ENCODE measurements around the gene CBARP.
"Not testable (repeated sequence)": the region's sequence is repeated elsewhere in the genome, so short reads cannot be mapped to it uniquely, and the experiment has no call there.

Gene CBARP

DNA sequence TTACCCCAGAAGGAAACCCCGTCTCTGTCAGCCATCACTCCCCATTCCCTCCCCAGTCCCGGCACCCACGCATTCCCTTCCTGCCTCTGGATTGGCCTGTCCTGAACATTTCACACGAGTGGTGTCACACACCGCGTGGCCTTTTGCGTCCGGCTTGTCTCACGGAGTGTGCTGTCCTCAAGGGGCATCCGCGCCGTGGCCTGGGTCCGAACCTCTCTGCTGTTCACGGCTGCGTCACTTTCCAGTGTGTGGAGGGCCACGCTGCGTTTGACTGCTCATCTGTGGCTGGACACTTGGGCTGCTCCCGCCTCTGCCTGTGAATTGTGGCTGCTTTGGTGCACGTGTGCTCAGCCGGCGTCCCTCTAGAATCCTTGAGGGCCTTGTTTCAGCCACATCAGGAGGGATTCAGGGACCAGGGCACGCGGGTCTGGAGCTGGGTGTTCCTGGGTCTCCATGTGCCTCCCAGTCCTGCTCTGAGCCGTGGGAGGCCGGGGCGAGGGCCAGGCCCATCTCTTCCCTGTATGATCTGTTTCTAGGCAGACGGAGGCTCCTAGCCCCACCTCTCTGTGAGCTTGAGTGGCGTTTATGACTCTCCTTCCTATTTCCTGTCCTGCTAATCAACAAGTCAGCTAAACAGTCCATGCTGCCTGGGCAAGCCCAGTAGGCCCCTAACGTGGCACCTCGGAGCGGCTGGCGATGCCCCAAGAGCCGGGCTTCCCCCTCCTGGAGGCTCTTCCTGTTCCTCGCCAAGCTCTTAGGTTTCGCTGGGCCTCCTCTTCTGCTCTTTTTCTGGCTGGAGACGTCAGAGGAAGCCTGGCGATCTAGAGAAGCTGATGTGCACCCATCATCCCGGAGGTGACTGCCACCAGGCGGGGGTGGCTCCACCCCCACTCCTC lies 24.2 kb downstream of the CBARP start:
- no peak for DNase-seq (ENCODE audit: low read depth)

DNA sequence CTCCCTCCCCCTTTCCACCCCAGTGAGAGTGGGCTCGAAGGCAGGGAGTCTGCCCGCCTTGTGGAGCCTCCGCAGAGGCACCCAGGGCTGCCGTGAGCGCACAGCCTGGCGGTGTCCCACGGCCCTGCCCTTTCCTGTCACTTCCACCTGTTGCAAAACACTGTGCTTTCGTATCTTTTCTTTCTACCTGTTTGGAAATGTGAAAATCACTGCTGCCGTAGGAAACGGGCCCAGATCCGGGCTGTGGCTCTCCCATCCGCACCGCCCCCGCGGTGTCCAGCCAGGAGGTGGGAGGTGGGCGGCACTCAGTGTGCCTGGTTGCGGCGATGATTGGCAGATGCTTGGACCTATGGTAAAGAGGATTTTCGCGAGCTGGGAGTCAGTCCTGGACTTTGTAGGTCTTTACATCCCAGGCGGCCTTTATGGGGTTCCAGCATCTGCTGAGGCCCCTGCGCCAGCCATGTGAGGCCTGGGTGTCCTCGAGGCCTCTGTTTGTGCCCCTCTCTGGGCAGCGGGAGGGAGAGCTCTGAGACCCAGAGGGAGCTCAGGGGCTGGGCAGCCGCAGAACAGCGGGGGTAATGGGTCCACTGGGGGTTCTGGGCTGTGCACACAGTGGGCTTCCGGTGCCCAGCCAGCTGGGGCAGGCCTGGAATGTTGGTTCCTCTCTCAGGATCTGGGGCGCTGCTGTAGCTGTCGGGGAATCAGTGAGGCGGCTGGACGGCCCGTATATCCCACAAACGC lies 26.1 kb downstream of the CBARP start:
- no peak for DNase-seq (ENCODE audit: low read depth)

DNA sequence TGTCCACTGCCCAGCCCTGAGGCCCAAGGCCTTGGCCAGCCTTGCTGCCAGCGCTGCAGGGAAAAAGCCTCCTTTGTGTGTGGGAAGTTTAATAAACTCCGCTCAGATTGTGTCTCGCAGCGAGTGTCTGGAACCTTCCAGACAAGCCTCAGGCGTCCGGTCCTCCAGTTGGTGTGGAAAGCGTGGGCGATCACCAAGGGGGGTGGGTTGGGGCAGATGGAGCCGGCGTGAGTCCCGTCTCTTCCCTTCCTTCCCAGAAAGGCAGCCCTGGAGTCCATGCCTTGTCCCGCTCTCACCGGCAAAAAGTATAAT lies 27.6 kb downstream of the CBARP start:
- no peak for DNase-seq (ENCODE audit: low read depth)

DNA sequence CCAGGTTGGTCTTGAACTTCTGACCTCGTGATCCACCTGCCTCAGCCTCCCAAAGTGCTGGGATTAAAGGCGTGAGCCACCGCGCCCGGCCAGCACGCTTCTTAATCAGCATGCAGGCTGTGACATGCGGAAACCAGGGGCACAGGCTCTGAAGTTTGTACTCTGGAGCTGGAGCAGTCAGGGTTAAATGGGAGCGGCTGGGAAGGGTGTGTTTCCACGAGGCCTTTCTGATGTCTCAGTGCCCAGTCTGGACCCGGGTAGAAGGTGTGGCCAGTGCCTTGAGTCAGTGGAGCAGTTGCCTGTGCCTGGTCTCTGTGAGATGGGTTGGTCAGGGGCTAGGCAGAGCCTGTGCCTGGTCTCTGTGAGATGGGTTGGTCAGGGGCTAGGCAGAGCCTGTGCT lies 29.0 kb downstream of the CBARP start:
- DNase-seq (ENCODE audit: low read depth) = not testable (repeated sequence)

DNA sequence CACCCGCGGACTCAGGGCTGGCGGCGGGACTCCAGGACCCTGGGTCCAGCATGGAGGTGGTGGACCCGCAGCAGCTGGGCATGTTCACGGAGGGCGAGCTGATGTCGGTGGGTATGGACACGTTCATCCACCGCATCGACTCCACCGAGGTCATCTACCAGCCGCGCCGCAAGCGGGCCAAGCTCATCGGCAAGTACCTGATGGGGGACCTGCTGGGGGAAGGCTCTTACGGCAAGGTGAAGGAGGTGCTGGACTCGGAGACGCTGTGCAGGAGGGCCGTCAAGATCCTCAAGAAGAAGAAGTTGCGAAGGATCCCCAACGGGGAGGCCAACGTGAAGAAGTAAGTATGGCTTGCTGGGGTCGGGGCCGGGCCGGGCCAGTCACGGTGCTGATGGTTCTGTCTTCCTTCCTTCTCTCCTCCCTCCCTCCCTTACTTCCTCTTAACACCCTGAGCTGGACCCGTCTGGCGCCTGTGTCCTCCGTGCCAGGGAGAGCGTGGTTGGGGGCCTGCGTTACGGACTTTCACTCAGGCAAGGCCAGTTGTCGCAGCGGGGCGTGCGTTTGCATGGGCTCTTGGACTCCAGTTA lies 30.8 kb downstream of the CBARP start:
- DNase-seq (ENCODE audit: low read depth) = no peak

DNA sequence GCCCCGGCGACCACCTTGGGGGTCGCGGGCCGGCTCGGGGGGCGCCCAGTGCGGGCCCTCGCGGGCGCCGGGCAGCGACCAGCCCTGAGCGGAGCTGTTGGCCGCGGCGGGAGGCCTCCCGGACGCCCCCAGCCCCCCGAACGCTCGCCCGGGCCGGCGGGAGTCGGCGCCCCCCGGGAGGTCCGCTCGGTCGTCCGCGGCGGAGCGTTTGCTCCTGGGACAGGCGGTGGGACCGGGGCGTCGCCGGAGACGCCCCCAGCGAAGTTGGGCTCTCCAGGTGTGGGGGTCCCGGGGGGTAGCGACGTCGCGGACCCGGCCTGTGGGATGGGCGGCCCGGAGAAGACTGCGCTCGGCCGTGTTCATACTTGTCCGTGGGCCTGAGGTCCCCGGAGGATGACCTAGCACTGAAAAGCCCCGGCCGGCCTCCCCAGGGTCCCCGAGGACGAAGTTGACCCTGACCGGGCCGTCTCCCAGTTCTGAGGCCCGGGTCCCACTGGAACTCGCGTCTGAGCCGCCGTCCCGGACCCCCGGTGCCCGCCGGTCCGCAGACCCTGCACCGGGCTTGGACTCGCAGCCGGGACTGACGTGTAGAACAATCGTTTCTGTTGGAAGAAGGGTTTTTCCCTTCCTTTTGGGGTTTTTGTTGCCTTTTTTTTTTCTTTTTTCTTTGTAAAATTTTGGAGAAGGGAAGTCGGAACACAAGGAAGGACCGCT lies 31.5 kb downstream of the CBARP start:
- DNase-seq (ENCODE audit: low read depth) = no peak

DNA sequence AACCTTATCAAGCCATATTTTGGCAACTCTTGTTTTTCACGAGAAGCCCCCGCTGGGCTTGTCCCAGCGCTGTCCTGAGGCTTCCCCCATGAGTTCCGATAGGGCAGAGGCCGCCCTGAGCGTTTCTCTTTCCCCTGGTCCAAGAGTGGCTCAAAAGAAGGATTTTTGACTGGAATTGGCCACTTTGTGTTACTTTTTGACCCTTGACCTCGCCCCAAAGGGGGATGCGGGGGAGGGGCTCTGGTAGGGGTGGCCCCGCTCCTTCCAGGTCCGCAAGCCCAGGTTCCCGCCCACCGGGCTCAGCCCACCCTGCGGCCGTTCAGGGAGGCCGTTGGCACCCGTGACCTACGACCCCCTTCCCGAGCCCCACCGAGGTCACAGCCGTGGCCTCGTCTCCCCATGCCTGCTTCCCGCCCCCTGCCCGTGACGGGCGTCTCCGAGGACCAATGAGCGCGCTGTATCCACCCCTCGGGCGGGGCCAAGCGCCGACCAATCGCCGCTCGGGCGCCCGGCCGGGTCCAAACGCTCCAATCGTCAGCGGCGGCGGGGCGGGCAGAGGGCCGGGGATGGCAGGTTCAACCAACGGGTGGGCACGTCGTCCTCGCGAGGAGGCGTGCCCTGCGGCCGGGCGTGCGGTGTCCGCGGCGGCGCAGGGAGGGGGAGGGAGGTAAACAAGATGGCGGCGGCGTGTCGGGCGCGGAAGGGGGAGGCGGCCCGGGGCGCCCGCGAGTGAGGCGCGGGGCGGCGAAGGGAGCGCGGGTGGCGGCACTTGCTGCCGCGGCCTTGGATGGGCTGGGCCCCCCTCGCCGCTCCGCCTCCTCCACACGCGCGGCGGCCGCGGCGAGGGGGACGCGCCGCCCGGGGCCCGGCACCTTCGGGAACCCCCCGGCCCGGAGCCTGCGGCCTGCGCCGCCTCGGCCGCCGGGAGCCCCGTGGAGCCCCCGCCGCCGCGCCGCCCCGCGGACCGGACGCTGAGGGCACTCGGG lies 32.4 kb downstream of the CBARP start, which contains the start of gene STK11:
STK11 (plus strand) TSS at position 665 of the 986 bp plus-strand sequence. CDS start 1,136 bp downstream, outside the sequence.
- peak; percentile 99 for DNase-seq (ENCODE audit: low read depth)

DNA sequence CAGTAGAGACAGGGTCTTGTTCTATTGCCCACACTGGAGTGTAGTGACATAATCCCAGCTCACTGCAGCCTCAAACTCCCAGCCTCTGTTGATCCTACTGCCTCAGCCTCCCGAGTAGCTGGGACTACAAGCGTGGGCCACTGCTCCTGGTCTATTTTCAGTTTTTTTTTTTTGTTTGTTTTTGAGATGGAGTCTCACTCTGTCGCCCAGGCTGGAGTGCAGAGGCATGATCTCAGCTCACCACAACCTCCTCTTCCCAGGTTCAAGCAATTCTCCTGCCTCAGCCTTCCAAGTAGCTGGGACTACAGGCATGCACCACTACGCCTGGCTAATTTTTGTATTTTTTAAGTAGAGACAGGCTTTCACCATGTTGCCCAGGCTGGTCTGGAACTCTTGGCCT lies 37.2 kb downstream of the CBARP start:
- not testable (repeated sequence) for DNase-seq (ENCODE audit: low read depth)

DNA sequence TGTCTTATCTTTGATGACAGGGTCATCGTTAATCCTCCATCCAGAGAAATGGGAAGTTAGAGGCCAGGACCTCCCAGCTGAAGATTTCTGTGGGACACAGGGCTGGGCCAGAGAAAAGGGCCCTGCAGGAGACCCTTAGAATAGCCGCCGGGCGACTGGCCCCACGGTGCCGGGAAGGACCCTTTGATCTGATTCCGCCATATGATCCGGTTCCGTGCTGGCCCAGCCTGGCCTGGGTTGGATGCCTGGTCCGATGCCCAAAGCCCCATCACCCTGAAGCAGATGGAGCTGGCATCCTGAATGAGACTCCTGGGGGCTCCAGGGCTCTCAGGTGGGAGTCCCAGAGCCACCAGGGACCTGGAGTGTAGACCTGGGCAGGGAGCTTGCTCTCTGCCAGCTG lies 38.3 kb downstream of the CBARP start:
- no peak for DNase-seq (ENCODE audit: low read depth)

DNA sequence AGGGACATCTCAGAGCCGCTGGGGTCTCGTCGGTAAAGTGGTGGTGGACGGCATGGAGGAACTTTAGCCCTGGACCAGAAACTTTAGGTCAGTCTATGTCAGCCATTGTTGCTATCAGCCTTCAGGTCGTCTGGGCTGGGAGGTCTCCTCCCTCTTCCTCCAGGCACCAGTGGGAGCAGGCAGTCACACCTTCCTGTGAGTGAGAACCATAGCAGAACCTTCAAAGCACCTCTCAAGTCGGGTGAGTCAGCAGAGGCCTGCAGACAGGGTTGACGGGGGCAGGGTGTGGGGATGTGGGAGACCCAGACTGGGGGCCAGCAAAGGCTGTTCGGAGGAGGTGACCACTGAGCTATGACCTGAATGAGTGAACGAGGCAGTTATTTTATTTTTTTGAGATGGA lies 48.4 kb downstream of the CBARP start:
- no peak for DNase-seq (ENCODE audit: low read depth)

DNA sequence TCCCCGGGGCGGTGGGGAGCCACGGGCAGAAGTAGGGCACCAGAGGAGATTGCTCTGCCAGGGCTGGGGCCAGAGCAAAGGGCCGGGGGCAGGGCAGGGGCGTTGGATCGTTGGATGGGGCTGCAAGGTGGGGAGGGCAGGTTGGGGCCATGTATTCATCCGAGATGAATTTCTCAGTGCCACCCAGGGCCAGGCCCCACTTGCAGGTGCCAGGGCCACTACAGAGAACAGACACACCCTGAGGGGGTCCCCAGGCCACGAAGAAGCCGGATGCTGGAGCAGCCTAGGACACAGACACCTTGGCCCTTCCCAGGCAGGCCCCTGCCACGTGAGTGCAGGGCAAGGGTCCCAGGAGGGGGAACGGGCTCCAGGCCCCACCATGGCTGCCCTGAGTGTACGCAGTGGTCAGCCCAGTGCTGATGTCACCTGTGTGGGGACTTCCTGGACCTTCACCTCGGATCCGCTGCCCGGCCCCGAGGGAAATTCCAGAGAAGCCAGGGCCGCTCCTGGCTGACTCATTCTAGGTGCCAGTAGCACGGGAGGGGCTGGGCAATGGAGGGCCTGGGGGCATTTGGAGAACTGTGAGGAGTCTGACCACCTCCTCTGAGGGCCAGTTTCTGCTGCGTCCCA lies 54.1 kb downstream of the CBARP start:
- no peak for DNase-seq (ENCODE audit: low read depth)

DNA sequence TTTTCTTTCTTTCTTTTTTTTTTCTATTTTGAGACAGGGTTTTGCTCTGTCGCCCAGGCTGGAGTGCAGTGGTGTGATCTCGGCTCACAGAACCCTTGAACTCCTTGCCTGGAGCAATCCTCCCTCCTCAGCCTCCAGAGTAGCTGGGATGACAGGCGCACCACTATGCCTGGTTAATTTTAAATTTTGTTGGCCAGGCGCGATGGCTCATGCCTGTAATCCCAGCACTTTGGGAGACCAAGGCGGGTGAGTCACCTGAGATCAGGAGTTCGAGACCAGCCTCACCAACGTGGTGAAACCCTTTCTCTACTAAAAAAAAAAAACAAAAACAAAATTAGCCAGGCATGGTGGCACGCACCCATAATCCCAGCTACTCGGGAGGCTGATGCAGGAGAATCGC lies 55.1 kb downstream of the CBARP start:
- DNase-seq (ENCODE audit: low read depth) = no peak

DNA sequence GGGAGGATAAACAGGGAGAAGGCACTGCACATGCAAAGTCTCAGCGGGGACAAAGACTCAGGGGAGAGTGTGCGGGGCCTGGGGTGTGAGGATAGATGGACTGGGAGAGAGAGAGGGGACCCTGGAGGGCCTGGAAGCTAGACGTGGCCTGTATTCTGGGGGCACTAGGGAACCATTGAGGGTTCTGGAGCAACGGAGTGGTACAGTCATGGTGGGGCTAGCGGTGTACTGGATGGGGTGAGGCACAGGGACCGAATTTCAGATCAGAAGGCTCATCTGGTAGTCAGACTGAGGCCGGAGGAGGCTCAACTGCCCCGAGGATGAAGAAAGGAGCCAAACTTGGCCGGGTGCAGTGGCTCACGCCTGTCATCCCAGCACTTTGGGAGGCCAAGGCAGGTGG lies 55.7 kb downstream of the CBARP start:
- DNase-seq (ENCODE audit: low read depth) = no peak

DNA sequence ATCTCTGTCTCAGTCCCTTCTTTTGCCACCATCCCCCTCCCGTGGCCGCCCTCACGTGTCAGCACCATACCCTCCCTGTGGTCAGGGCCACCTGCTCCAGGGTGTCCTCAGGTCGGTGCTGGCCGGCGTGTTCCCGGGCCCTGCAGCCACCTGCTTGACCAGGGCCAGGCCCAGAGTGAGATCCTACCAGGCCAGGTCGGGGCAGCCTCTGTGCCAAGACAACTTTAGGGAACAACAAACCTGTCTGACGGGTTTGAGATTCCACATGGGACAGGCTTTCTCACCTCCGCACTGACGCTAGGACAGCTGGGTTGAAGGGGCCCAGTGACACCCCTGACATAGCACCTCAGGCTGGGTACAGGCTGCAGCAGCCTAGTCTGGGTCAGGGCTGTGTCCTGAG lies 56.2 kb downstream of the CBARP start:
- DNase-seq (ENCODE audit: low read depth) = no peak
